OCI-LY3 (cell line): ENCODE measurements around the gene COX6B1.

Source experiments
- CTCF ChIP-seq: fragments of 200-600, 300-600 bp; sonication (generic); IDR thresholded peaks from 2 replicates; pipeline ENCODE4 v1.5.1; 2014; ENCODE audit warnings: antibody characterized with exemption, low read length, low read depth
- EZH2phosphoT487 ChIP-seq: fragments of 200-600 bp; shearing (Covaris generic); IDR thresholded peaks from 2 replicates; pipeline ENCODE4 v1.6.1; 2018; ENCODE audit warnings: antibody characterized with exemption, mixed run types, low read depth

GRCh38 chr19:35695895-35696422 is 47.8 kb downstream of the COX6B1 start:
- TF ChIP-seq EZH2phosphoT487 (no peak), CTCF (no peak)
